ENCODE data around the gene CTSG.
A peak's percentile ranks its signal among the peaks of the same experiment; 100 is the strongest.
"Not testable (repeated sequence)": the region's sequence is repeated elsewhere in the genome, so short reads cannot be mapped to it uniquely, and the experiment has no call there.

Gene CTSG

GRCh38 chr14:24607081-24607480 is 31.0 kb upstream of the CTSG start:
- no peak overlapping the region for H3K27ac ChIP-seq

GRCh38 chr14:24606297-24606696 is 30.2 kb upstream of the CTSG start:
- no peak for TF ChIP-seq CTCF (IDR thresholded peaks at IDR 0.05)
- H3K27ac ChIP-seq = no peak overlapping the region

More at GRCh38 chr14:24607081-24607480, 31.0 kb upstream of the CTSG start:
- TF ChIP-seq CTCF (IDR thresholded peaks at IDR 0.05) = no peak
- TF ChIP-seq ZFX (IDR thresholded peaks at IDR 0.05; ENCODE audit: borderline replicate concordance) = no peak

- TF ChIP-seq ZFX (IDR thresholded peaks at IDR 0.05; ENCODE audit: borderline replicate concordance) (no peak), CTCF (IDR thresholded peaks at IDR 0.05) (peak; percentile 81)
- H3K27ac ChIP-seq = no peak overlapping the region
Observed at GRCh38 chr14:24605435-24606190, 29.6 kb upstream of the CTSG start.

GRCh38 chr14:24597403-24597802 is 21.4 kb upstream of the CTSG start:
- TF ChIP-seq CTCF (IDR thresholded peaks at IDR 0.05) (no peak), ZFX (IDR thresholded peaks at IDR 0.05; ENCODE audit: borderline replicate concordance) (no peak)
- no peak overlapping the region for H3K27ac ChIP-seq

GRCh38 chr14:24595073-24595808 is 19.2 kb upstream of the CTSG start:
- TF ChIP-seq CTCF (IDR thresholded peaks at IDR 0.05) (no peak), ZFX (IDR thresholded peaks at IDR 0.05; ENCODE audit: borderline replicate concordance) (no peak)
- H3K27ac ChIP-seq = no peak overlapping the region

- H3K27ac ChIP-seq = not testable (repeated sequence)
Observed at GRCh38 chr14:24591004-24591403, 15.0 kb upstream of the CTSG start.

- H3K27ac ChIP-seq = not testable (repeated sequence)
Observed at GRCh38 chr14:24584402-24584801, 8.4 kb upstream of the CTSG start.

GRCh38 chr14:24578558-24578957 is 2.5 kb upstream of the CTSG start:
- TF ChIP-seq CTCF (IDR thresholded peaks at IDR 0.05) = no peak
- no peak for TF ChIP-seq ZFX (IDR thresholded peaks at IDR 0.05; ENCODE audit: borderline replicate concordance)

More at GRCh38 chr14:24578558-24578957, 2.5 kb upstream of the CTSG start:
- H3K27ac ChIP-seq = no peak overlapping the region

Measured in 22Rv1 (cell line).